ENCODE results near the gene ITGA2B.

DNA sequence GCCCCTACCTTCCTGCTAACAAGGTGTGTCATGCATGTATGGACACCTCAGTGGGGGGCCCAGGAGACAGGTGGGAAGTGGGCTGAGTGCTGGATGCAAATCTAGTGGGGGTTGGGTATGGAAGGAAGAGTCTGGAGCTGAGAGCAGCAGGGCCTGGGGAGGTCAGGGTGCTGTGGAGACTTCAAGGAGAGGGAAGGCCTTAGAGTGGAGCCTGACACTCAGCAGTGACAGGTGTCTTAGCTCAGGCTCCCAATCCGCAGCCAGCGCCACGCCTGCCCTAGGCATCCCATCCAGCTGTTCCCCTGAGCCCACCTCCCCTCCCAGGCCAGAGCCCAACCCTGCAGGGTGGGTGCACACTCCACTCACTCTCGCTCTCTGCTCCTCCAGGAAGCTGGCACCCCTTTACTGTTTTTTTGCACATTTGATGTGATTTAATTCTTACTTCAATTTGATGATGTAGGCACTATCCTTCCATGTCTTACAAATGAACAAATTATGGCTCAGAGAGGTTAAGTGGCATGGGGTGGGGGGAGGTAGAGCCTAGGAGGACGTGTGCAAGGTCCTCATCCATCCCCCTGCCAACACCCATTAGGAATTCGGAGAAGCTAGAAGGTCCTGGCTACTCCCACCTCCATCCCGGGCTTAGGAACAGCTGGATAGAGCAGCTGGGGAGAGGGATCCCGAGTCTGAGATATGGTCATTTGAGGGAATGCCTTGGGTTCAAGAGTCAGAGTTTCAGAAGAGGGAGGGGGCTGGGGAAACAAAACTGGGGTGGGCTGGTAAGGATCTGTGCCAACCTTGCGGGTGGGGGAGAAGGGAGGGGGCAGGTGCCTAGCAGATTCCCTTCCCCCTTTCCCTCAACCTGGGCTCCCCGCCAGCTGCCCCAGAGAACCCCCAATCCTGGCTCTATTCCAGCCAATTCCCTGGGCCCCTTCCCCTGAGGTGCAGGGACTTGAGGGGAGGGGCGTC is 27.9 kb downstream of the ITGA2B start:
- TF ChIP-seq, protein P1, sequence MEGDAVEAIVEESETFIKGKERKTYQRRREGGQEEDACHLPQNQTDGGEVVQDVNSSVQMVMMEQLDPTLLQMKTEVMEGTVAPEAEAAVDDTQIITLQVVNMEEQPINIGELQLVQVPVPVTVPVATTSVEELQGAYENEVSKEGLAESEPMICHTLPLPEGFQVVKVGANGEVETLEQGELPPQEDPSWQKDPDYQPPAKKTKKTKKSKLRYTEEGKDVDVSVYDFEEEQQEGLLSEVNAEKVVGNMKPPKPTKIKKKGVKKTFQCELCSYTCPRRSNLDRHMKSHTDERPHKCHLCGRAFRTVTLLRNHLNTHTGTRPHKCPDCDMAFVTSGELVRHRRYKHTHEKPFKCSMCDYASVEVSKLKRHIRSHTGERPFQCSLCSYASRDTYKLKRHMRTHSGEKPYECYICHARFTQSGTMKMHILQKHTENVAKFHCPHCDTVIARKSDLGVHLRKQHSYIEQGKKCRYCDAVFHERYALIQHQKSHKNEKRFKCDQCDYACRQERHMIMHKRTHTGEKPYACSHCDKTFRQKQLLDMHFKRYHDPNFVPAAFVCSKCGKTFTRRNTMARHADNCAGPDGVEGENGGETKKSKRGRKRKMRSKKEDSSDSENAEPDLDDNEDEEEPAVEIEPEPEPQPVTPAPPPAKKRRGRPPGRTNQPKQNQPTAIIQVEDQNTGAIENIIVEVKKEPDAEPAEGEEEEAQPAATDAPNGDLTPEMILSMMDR (conservative IDR thresholded peaks at IDR 0.05; ENCODE audit: low read depth in 2 of 2), result no peak
- TF ChIP-seq POLR2AphosphoS5 (IDR thresholded peaks at IDR 0.05; ENCODE audit: low read depth), result no peak
- TF ChIP-seq STAT1 (IDR thresholded peaks at IDR 0.05; ENCODE audit: unreplicated experiment), result no peak
- TF ChIP-seq CREB1 (CRISPR knock-in tag; IDR thresholded peaks at IDR 0.05; ENCODE audit: low read depth), result no peak
- no peak for TF ChIP-seq EZH2 (IDR thresholded peaks at IDR 0.05; ENCODE audit: low read depth, unreplicated experiment)
- TF ChIP-seq ZNF331 (CRISPR knock-in tag; IDR thresholded peaks at IDR 0.05; ENCODE audit: low read depth), result no peak
- TF ChIP-seq, protein P2, sequence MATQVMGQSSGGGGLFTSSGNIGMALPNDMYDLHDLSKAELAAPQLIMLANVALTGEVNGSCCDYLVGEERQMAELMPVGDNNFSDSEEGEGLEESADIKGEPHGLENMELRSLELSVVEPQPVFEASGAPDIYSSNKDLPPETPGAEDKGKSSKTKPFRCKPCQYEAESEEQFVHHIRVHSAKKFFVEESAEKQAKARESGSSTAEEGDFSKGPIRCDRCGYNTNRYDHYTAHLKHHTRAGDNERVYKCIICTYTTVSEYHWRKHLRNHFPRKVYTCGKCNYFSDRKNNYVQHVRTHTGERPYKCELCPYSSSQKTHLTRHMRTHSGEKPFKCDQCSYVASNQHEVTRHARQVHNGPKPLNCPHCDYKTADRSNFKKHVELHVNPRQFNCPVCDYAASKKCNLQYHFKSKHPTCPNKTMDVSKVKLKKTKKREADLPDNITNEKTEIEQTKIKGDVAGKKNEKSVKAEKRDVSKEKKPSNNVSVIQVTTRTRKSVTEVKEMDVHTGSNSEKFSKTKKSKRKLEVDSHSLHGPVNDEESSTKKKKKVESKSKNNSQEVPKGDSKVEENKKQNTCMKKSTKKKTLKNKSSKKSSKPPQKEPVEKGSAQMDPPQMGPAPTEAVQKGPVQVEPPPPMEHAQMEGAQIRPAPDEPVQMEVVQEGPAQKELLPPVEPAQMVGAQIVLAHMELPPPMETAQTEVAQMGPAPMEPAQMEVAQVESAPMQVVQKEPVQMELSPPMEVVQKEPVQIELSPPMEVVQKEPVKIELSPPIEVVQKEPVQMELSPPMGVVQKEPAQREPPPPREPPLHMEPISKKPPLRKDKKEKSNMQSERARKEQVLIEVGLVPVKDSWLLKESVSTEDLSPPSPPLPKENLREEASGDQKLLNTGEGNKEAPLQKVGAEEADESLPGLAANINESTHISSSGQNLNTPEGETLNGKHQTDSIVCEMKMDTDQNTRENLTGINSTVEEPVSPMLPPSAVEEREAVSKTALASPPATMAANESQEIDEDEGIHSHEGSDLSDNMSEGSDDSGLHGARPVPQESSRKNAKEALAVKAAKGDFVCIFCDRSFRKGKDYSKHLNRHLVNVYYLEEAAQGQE (IDR thresholded peaks at IDR 0.05; ENCODE audit: unreplicated experiment), result no peak
- TF ChIP-seq NANOG (IDR thresholded peaks at IDR 0.05; ENCODE audit: borderline replicate concordance), result no peak
